Ishikawa (cell line): ENCODE measurements around the gene ZSCAN25.

Experiments used
- CEBPB ChIP-seq: IDR thresholded peaks from 2 replicates; pipeline ENCODE4 v1.6.1; 2012
- CREB1 ChIP-seq: IDR thresholded peaks from 2 replicates; pipeline ENCODE4 v1.6.1; 2012; ENCODE audit warnings: low read depth
- EGR1 ChIP-seq: IDR thresholded peaks from 2 replicates; pipeline ENCODE4 v1.6.1; 2012
- EP300 ChIP-seq: IDR thresholded peaks from 2 replicates; pipeline ENCODE4 v1.6.1; 2012; ENCODE audit warnings: borderline replicate concordance
- FOXM1 ChIP-seq: IDR thresholded peaks from 2 replicates; pipeline ENCODE4 v1.6.1; 2012; ENCODE audit warnings: low read depth, borderline replicate concordance
- NFIC ChIP-seq: IDR thresholded peaks from 2 replicates; pipeline ENCODE4 v1.6.1; 2012
- RAD21 ChIP-seq: IDR thresholded peaks from 2 replicates; pipeline ENCODE4 v1.6.1; 2012; ENCODE audit warnings: low read depth
- TAF1 ChIP-seq: IDR thresholded peaks from 2 replicates; pipeline ENCODE4 v1.6.1; 2012; ENCODE audit warnings: low read depth, mild to moderate bottlenecking
- TCF12 ChIP-seq: IDR thresholded peaks from 2 replicates; pipeline ENCODE4 v1.6.1; 2012; ENCODE audit warnings: low read depth
- TEAD4 ChIP-seq: IDR thresholded peaks from 2 replicates; pipeline ENCODE4 v1.6.1; 2012
- YY1 ChIP-seq: IDR thresholded peaks from 2 replicates; pipeline ENCODE4 v1.6.1; 2012; ENCODE audit warnings: low read depth
- ZBTB7A ChIP-seq: IDR thresholded peaks from 2 replicates; pipeline ENCODE4 v1.6.1; 2012; ENCODE audit warnings: low read depth
- TF ChIP-seq, protein P1 (sequence below): IDR thresholded peaks from 2 replicates; pipeline ENCODE4 v1.6.1; 2012
- TF ChIP-seq, protein P2 (sequence below): IDR thresholded peaks from 2 replicates; pipeline ENCODE4 v1.6.1; 2012; ENCODE audit warnings: low read depth, mild to moderate bottlenecking
- TF ChIP-seq, protein P3 (sequence below): IDR thresholded peaks from 2 replicates; pipeline ENCODE4 v1.6.1; 2012

Gene ZSCAN25

DNA sequence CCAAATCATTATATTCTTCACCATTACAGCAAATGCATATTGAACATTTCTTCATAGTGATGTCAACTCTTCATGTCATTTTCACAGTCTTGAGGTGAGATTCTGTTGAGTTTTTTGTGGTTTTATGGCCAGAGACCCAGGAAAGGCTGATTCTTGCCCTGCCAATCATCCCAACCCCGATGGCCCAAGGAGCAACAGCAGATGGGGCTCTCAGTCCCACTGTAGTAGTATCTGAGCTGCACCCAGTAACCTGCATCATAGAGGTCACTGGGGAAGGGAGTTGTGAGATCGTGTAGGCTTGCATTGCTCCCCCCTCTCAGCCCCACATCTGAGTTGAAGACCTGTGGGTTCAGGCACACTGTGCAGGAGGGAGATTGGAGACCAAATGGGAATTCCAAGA lies 26.7 kb downstream of the ZSCAN25 start:
- TF ChIP-seq TAF1 (no peak), TCF12 (no peak), ZBTB7A (no peak)
- TF ChIP-seq, protein P1, sequence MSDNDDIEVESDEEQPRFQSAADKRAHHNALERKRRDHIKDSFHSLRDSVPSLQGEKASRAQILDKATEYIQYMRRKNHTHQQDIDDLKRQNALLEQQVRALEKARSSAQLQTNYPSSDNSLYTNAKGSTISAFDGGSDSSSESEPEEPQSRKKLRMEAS = no peak

DNA sequence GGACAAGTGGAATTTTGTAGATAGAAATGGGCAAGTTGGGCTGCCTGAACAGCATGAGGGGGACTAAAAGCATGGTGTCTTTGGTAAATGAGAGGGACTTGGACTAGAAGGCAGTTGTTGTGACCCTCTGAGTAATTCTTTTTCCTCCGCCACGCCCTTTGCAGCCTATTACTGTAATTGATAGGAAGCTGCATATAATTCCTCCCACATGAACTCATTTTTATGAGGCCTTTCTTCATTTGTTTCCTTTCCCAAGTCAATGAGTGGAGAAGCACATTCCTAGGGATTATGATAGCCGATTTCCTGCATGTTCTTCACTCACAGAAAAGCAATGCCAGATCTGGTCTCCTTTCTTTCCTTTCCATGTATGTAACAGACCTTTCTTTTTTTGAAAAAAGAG lies 27.7 kb downstream of the ZSCAN25 start:
- TF ChIP-seq YY1 (no peak), TEAD4 (no peak), NFIC (no peak), ZBTB7A (no peak), RAD21 (no peak), CEBPB (no peak), EP300 (no peak), TAF1 (no peak)
- TF ChIP-seq, protein P1 = no peak
- TF ChIP-seq, protein P2, sequence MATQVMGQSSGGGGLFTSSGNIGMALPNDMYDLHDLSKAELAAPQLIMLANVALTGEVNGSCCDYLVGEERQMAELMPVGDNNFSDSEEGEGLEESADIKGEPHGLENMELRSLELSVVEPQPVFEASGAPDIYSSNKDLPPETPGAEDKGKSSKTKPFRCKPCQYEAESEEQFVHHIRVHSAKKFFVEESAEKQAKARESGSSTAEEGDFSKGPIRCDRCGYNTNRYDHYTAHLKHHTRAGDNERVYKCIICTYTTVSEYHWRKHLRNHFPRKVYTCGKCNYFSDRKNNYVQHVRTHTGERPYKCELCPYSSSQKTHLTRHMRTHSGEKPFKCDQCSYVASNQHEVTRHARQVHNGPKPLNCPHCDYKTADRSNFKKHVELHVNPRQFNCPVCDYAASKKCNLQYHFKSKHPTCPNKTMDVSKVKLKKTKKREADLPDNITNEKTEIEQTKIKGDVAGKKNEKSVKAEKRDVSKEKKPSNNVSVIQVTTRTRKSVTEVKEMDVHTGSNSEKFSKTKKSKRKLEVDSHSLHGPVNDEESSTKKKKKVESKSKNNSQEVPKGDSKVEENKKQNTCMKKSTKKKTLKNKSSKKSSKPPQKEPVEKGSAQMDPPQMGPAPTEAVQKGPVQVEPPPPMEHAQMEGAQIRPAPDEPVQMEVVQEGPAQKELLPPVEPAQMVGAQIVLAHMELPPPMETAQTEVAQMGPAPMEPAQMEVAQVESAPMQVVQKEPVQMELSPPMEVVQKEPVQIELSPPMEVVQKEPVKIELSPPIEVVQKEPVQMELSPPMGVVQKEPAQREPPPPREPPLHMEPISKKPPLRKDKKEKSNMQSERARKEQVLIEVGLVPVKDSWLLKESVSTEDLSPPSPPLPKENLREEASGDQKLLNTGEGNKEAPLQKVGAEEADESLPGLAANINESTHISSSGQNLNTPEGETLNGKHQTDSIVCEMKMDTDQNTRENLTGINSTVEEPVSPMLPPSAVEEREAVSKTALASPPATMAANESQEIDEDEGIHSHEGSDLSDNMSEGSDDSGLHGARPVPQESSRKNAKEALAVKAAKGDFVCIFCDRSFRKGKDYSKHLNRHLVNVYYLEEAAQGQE = no peak
- TF ChIP-seq, protein P3, sequence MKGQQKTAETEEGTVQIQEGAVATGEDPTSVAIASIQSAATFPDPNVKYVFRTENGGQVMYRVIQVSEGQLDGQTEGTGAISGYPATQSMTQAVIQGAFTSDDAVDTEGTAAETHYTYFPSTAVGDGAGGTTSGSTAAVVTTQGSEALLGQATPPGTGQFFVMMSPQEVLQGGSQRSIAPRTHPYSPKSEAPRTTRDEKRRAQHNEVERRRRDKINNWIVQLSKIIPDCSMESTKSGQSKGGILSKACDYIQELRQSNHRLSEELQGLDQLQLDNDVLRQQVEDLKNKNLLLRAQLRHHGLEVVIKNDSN = no peak

DNA sequence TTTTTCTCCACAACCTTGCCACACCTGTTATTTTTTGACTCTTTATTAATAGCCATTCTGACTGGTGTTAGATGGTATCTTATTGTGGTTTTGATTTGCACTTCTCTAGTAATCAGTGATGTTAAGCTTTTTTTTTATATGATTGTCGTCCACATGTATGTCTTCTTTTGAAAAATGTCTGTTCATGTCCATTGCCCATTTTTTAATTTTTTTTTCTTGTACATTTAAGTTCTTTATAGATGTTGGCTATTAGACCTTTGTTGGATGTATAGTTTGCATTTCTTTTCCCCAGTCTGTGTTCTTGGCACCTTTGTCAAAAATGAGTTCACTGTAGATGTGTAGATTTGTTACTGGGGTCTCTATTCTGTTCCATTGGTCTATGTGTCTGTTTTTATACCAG lies 28.8 kb downstream of the ZSCAN25 start:
- no peak for TF ChIP-seq TEAD4
- no peak for TF ChIP-seq NFIC
- no peak for TF ChIP-seq CREB1
- TF ChIP-seq YY1 = no peak
- TF ChIP-seq, protein P2 = no peak
- TF ChIP-seq RAD21 = no peak
- no peak for TF ChIP-seq EP300
- no peak for TF ChIP-seq CEBPB
- TF ChIP-seq FOXM1 = no peak
- no peak for TF ChIP-seq TAF1
- TF ChIP-seq, protein P3 = no peak
- TF ChIP-seq, protein P1 = no peak

DNA sequence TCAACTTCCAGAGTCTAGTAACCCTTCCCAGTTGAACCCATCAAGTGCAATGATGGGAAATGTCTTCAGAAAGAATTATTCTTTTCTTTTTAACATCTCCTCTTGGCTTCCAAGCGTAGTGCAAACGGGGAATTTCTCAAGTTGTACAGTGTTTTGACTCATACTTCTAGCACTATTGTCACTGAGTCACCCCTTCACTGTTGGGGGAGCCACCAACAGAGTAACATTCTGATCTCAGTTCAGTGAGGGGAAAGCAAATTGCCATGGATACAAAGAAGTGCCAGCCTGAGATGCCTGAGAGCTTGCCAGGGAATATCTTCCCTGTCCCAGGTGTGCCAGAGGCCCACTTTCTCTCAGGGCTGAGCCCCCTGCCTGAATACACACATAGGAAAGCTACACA lies 32.1 kb downstream of the ZSCAN25 start:
- TF ChIP-seq NFIC = no peak
- TF ChIP-seq TAF1 = no peak
- TF ChIP-seq TEAD4 = no peak
- no peak for TF ChIP-seq EGR1
- no peak for TF ChIP-seq EP300
- no peak for TF ChIP-seq ZBTB7A
- no peak for TF ChIP-seq YY1
- TF ChIP-seq FOXM1 = no peak
- no peak for TF ChIP-seq RAD21
- TF ChIP-seq, protein P3 = no peak
- no peak for TF ChIP-seq CREB1
- TF ChIP-seq, protein P1 = no peak
- no peak for TF ChIP-seq CEBPB
- TF ChIP-seq, protein P2 = no peak
- no peak for TF ChIP-seq TCF12
